GM20431 (cell line): ENCODE measurements around the gene C1orf174.

Experiments used
- in situ Hi-C: fragments of 300-500 bp; cut with MseI, MboI; formaldehyde crosslinking; loops from one replicate; pipeline ENCODE4 v1.15.0; 2020; ENCODE audit warnings: low sequenced_read_pairs; ENCODE audit not compliant: unreplicated experiment

The C1orf174 gene

GRCh38 chr1:3928586-3928985 is 28.5 kb upstream of the C1orf174 start:
- in situ Hi-C loops, result no loop called here

- in situ Hi-C loops, result no loop called here
Observed at GRCh38 chr1:3926956-3927355, 26.9 kb upstream of the C1orf174 start.

- in situ Hi-C loops, result no loop called here
Observed at GRCh38 chr1:3925762-3926161, 25.7 kb upstream of the C1orf174 start.

GRCh38 chr1:3925256-3925655 is 25.2 kb upstream of the C1orf174 start:
- in situ Hi-C loops, result no loop called here

- in situ Hi-C loops, result loop anchor here (25.0 kb wide), 1 partner anchor 1812 kb away; no protein-coding TSS in a partner anchor
Observed at GRCh38 chr1:3924825-3925220, 24.8 kb upstream of the C1orf174 start.

GRCh38 chr1:3924186-3924824 is 24.2 kb upstream of the C1orf174 start:
- in situ Hi-C loops, result loop anchor here (25.0 kb wide), 1 partner anchor 1813 kb away; no protein-coding TSS in a partner anchor

- in situ Hi-C loops, result loop anchor here (25.0 kb wide), 1 partner anchor 1814 kb away; no protein-coding TSS in a partner anchor
Observed at GRCh38 chr1:3923378-3924185, 23.5 kb upstream of the C1orf174 start.

- in situ Hi-C loops, result loop anchor here (25.0 kb wide), 1 partner anchor 1814 kb away; no protein-coding TSS in a partner anchor
Observed at GRCh38 chr1:3922851-3923250, 22.8 kb upstream of the C1orf174 start.

GRCh38 chr1:3922201-3922725 is 22.2 kb upstream of the C1orf174 start:
- in situ Hi-C loops, result loop anchor here (25.0 kb wide), 1 partner anchor 1815 kb away; no protein-coding TSS in a partner anchor

GRCh38 chr1:3921765-3922164 is 21.7 kb upstream of the C1orf174 start:
- in situ Hi-C loops, result loop anchor here (25.0 kb wide), 1 partner anchor 1816 kb away; no protein-coding TSS in a partner anchor

- in situ Hi-C loops, result loop anchor here (25.0 kb wide), 1 partner anchor 1818 kb away; no protein-coding TSS in a partner anchor
Observed at GRCh38 chr1:3919706-3920105, 19.6 kb upstream of the C1orf174 start.

GRCh38 chr1:3918966-3919611 is 19.0 kb upstream of the C1orf174 start:
- in situ Hi-C loops, result loop anchor here (25.0 kb wide), 1 partner anchor 1818 kb away; no protein-coding TSS in a partner anchor

- in situ Hi-C loops, result loop anchor here (25.0 kb wide), 1 partner anchor 1819 kb away; no protein-coding TSS in a partner anchor
Observed at GRCh38 chr1:3918359-3918758, 18.3 kb upstream of the C1orf174 start.

- in situ Hi-C loops, result loop anchor here (25.0 kb wide), 1 partner anchor 1820 kb away; no protein-coding TSS in a partner anchor
Observed at GRCh38 chr1:3917761-3918160, 17.7 kb upstream of the C1orf174 start.

GRCh38 chr1:3915551-3916121 is 15.6 kb upstream of the C1orf174 start:
- in situ Hi-C loops, result loop anchor here (25.0 kb wide), 1 partner anchor 1822 kb away; no protein-coding TSS in a partner anchor

GRCh38 chr1:3914911-3915310 is 14.8 kb upstream of the C1orf174 start:
- in situ Hi-C loops, result loop anchor here (25.0 kb wide), 1 partner anchor 1822 kb away; no protein-coding TSS in a partner anchor

GRCh38 chr1:3914331-3914851 is 14.3 kb upstream of the C1orf174 start:
- in situ Hi-C loops, result loop anchor here (25.0 kb wide), 1 partner anchor 1823 kb away; no protein-coding TSS in a partner anchor

GRCh38 chr1:3912809-3913685 is 13.0 kb upstream of the C1orf174 start:
- in situ Hi-C loops, result loop anchor here (25.0 kb wide), 1 partner anchor 1824 kb away; no protein-coding TSS in a partner anchor
